Osteocyte (in vitro differentiated cells): ENCODE measurements around the gene MFF. TPM values are rescaled to one million over a fixed set of nuclear protein-coding genes. Genes with fewer than 3 reads are reported as not detected.
A peak's percentile ranks its signal among the peaks of the same experiment; 100 is the strongest.

ENCODE experiments used
- DNase-seq: peaks from one replicate; pipeline ENCODE4 v3.0.0; 2021; ENCODE audit warnings: mixed read lengths; ENCODE audit not compliant: unreplicated experiment; ENCODE audit errors: extremely low spot score
- H3K27ac Mint-ChIP-seq: one replicate; pipeline ENCODE4 v1.8.0; 2021; ENCODE audit warnings: mild to moderate bottlenecking, mixed read lengths; ENCODE audit not compliant: unreplicated experiment
- H3K27me3 Mint-ChIP-seq: one replicate; pipeline ENCODE4 v1.8.0; 2021; ENCODE audit warnings: mixed read lengths; ENCODE audit not compliant: unreplicated experiment
- H3K36me3 Mint-ChIP-seq: one replicate; pipeline ENCODE4 v1.8.0; 2021; ENCODE audit warnings: mixed read lengths; ENCODE audit not compliant: unreplicated experiment
- H3K4me1 Mint-ChIP-seq: one replicate; pipeline ENCODE4 v1.8.0; 2021; ENCODE audit warnings: mixed read lengths; ENCODE audit not compliant: unreplicated experiment
- H3K4me3 Mint-ChIP-seq: one replicate; pipeline ENCODE4 v1.8.0; 2021; ENCODE audit warnings: mild to moderate bottlenecking, moderate library complexity, mixed read lengths; ENCODE audit not compliant: unreplicated experiment
- H3K9me3 Mint-ChIP-seq: one replicate; pipeline ENCODE4 v1.8.0; 2021; ENCODE audit warnings: mixed read lengths; ENCODE audit not compliant: unreplicated experiment
- total RNA-seq: library from RNA; stranded (reverse); gene quantifications from 2 replicates; pipeline ENCODE4 v1.2.1, GENCODE V29; 2021
- TF ChIP-seq, protein P1 (sequence below): fragments of 200-600 bp; sonication (generic); IDR thresholded peaks from 2 replicates; pipeline ENCODE4 v1.5.0; 2021; ENCODE audit warnings: antibody characterized with exemption, mild to moderate bottlenecking, moderate library complexity

Gene MFF
- total RNA-seq, 1 donor from 2014 or later = 83.4 TPM

DNA sequence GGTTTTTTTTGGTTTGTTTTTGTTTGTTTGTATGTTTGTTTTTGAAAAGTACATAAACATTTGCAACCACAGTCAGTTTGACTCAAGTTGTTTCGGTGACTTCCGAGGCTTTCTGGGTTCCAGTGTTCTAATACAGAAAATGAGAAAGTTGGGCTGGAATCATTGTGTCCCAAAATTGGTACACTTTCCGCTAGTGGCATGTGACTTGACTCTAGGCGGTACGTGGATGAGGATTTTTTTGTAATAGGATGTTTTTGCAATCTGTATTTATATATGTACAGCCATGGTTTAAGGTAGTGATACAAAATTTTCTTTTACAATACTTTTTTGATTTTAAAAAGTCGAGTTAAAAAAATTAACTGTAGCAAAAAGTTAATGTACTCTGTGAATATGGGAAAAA, 1.7 kb downstream of the MFF start:
- peaks cover 9% of the 10 kb centered on the region for H3K9me3 Mint-ChIP-seq
- peaks cover 25% of the 10 kb centered on the region for H3K4me1 Mint-ChIP-seq
- peaks cover 13% of the 10 kb centered on the region for H3K36me3 Mint-ChIP-seq
- no peaks in the 10 kb centered on the region for H3K27me3 Mint-ChIP-seq
- H3K4me3 Mint-ChIP-seq = peak overlapping the region; percentile 90
- TF ChIP-seq, protein P1, sequence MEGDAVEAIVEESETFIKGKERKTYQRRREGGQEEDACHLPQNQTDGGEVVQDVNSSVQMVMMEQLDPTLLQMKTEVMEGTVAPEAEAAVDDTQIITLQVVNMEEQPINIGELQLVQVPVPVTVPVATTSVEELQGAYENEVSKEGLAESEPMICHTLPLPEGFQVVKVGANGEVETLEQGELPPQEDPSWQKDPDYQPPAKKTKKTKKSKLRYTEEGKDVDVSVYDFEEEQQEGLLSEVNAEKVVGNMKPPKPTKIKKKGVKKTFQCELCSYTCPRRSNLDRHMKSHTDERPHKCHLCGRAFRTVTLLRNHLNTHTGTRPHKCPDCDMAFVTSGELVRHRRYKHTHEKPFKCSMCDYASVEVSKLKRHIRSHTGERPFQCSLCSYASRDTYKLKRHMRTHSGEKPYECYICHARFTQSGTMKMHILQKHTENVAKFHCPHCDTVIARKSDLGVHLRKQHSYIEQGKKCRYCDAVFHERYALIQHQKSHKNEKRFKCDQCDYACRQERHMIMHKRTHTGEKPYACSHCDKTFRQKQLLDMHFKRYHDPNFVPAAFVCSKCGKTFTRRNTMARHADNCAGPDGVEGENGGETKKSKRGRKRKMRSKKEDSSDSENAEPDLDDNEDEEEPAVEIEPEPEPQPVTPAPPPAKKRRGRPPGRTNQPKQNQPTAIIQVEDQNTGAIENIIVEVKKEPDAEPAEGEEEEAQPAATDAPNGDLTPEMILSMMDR = no peak
- no peak for DNase-seq
- no peak overlapping the region for H3K27ac Mint-ChIP-seq

DNA sequence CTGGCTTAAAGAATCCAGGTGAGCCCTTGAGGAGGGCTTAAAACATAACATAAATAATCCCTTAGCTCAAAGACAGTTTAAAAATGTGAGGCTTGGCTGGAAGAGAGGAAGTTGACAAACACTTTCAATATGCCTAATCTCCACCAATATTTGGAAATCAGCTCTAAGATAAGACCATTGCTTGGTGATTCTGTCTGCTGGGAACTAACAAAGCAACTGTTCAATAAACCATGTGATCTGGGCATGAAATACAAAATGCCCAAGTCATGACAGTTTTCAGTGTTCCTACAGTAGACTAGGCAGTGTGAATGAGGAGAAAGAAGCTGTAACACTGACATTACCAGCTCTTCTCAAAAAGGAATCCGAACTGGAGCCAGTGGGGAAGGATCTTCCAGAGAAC, 10.7 kb downstream of the MFF start:
- Mint-ChIP-seq H3K36me3 (peaks cover 63% of the 10 kb centered on the region), H3K9me3 (no peaks in the 10 kb centered on the region)

DNA sequence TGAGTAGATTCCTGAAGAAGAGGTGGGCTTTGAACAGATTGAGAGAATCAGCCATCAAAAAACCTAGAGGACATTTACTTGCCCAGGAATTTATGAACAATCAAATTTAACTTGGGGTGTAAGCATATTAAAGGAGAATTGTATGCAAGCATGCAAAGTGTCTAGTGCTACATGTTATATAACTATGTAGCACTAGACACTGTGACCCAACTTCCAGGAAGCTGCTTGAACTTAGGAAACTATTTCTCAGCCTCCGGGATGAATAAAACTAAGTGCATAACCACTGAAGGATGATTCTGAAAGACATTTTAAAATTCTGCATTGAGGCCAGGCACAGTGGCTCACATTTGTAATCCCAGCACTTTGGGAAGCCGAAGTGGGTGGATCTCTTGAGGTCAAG, 12.4 kb downstream of the MFF start:
- peaks cover 55% of the 10 kb centered on the region for H3K36me3 Mint-ChIP-seq
- no peaks in the 10 kb centered on the region for H3K4me1 Mint-ChIP-seq
- H3K9me3 Mint-ChIP-seq = no peaks in the 10 kb centered on the region
- no peak overlapping the region for H3K27ac Mint-ChIP-seq
- no peak for DNase-seq
- TF ChIP-seq, protein P1 = no peak
- H3K4me3 Mint-ChIP-seq = no peak overlapping the region
- no peaks in the 10 kb centered on the region for H3K27me3 Mint-ChIP-seq

More for the DNA sequence above, 10.7 kb downstream of the MFF start:
- TF ChIP-seq, protein P1 = no peak
- H3K4me3 Mint-ChIP-seq = no peak overlapping the region
- no peaks in the 10 kb centered on the region for H3K4me1 Mint-ChIP-seq
- H3K27me3 Mint-ChIP-seq = no peaks in the 10 kb centered on the region
- H3K27ac Mint-ChIP-seq = no peak overlapping the region
- no peak for DNase-seq

DNA sequence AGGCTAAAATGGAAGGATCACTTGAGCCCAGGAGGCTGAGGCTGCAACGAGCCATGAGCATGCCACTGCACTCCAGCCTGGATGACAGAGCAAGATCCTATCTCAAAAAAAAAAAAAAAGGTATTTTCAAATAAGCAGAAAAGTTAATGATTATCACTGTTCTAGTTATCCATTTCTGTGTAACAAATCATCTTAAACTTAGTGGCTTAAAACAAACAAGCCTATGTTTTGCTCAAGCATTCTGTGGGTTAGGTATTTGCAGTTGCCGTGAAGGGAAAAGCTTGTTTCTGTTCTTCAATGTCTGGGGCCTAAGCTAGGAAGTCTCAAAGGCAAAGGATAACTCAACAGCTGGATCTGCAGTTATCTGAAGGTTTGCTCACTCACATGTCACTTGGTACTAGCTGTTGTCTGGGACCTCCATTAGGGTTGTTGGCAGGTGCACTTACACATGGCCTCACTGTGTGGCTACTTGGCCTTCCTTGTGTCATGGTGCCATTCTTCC, 14.1 kb downstream of the MFF start:
- Mint-ChIP-seq H3K4me1 (no peaks in the 10 kb centered on the region), H3K4me3 (no peak overlapping the region), H3K36me3 (peaks cover 48% of the 10 kb centered on the region), H3K27ac (no peak overlapping the region), H3K9me3 (no peaks in the 10 kb centered on the region), H3K27me3 (no peaks in the 10 kb centered on the region)
- DNase-seq = no peak
- TF ChIP-seq, protein P1 = no peak

DNA sequence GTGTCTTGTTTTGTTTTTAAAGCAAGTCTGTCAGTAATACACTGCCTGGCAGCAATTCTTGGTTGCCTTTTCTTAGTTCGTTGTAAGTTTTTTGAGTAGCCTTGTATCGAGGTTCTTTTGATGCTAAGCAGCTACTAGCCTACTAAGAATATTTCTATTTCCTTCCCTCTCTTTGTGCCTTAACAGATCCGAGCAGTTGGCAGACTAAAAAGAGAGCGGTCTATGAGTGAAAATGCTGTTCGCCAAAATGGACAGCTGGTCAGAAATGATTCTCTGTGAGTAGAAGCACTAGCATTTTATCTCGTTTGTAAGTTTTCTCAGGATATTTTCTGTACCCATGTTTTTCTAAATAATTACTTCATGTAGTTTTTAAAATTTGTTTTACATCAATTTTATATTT, 15.1 kb downstream of the MFF start:
- Mint-ChIP-seq H3K9me3 (no peaks in the 10 kb centered on the region), H3K36me3 (peaks cover 43% of the 10 kb centered on the region), H3K4me3 (no peak overlapping the region), H3K27me3 (no peaks in the 10 kb centered on the region), H3K4me1 (no peaks in the 10 kb centered on the region), H3K27ac (no peak overlapping the region)
- DNase-seq = no peak
- TF ChIP-seq, protein P1 = no peak
